NCI-H128 (cell line): ENCODE results near the gene OPA1.

Experiments
- DNase-seq: peaks from one replicate; lab custom pipeline; 2025; ENCODE audit not compliant: unreplicated experiment; lab: John Stamatoyannopoulos, UW

OPA1 gene

DNA sequence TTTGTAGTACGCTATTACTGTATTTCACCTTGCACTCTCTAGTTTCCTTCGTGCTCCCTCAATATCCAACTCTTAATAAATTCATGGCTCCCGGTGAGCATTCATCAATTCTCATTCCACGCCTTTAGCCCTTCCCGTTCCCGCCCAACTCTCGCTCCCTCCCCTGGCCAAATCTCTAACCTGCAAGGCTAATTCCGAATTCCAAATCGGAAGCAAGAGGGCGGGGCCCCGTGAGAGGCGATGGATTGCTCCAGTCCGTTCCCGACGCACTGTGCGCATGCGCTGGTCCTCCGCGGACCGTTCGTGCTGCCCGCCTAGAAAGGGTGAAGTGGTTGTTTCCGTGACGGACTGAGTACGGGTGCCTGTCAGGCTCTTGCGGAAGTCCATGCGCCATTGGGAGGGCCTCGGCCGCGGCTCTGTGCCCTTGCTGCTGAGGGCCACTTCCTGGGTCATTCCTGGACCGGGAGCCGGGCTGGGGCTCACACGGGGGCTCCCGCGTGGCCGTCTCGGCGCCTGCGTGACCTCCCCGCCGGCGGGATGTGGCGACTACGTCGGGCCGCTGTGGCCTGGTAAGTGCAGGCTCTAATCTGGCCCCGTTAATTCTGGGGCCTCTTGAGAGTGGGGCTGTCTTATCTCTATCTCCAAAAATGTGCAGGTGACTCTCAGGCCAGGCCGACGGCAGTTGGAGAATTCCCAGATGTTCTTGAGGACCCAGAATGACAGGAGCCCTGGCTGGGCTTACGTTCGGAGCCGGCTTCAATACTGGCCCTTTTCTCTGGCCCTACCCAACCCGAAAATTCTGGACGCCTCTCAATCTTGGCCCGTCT, at the start of gene OPA1:
Gene OPA1, plus strand, starts transcription at position 368 of the 827 bp plus-strand sequence. Its CDS starts 170 bp downstream, at position 538.
- DNase-seq, result peak; percentile 99

GRCh38 chr3:193544289-193544688, 48.7 kb upstream of the OPA1 start:
- no peak for DNase-seq

GRCh38 chr3:193545304-193545703, 47.7 kb upstream of the OPA1 start:
- no peak for DNase-seq

GRCh38 chr3:193546129-193546528, 46.9 kb upstream of the OPA1 start:
- DNase-seq, result no peak

GRCh38 chr3:193548406-193548805, 44.6 kb upstream of the OPA1 start:
- no peak for DNase-seq

DNA sequence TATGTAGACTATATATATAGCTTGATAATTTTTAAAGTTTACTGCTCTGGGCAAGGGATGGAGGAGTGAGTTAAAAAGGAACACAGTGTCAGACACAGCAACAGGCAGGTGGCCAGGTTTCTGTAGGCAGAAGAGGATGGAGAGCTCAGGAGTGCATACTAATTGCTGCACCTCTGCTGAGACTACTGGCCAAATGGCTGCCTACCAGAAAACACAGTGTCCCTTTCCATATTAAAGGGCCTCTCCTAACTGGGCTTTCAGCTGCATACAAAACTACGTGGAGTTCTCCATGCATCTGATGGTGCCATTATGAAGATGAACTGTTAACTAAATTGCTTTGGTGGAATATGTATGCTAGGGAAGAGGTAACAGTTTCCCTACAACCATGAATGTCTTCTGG, 40.1 kb upstream of the OPA1 start:
- DNase-seq, result no peak

DNA sequence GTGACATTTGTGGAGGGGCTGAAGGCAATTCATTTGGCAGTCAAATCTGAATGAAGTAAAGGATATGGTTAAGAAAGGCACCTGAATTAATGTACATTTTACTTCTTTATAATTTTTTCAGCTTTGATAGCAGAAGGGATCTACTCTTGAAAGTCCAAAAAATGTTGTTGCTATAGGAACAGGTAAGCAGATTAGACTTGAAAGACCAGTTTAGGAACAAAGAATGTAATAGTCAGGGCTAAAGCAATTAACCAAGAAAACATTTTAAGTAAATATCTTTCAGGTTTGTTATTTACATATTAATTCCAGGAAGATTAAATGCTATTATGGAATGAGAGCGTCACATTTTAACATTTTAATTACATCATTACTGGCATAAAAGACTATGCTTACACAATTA, 39.4 kb upstream of the OPA1 start:
- DNase-seq, result no peak

- no peak for DNase-seq
Measured at GRCh38 chr3:193554811-193555210, 38.2 kb upstream of the OPA1 start, which contains the start of gene ATP13A4. Gene ATP13A4, minus strand, starts transcription at chr3:193554895. Its CDS starts 96 bp downstream, at chr3:193554799.

GRCh38 chr3:193556841-193557240, 36.2 kb upstream of the OPA1 start:
- no peak for DNase-seq

GRCh38 chr3:193559100-193559499, 33.9 kb upstream of the OPA1 start:
- no peak for DNase-seq

GRCh38 chr3:193560091-193560490, 32.9 kb upstream of the OPA1 start:
- DNase-seq, result no peak

GRCh38 chr3:193560870-193561269, 32.1 kb upstream of the OPA1 start:
- DNase-seq, result no peak

- no peak for DNase-seq
Measured at GRCh38 chr3:193563426-193563825, 29.6 kb upstream of the OPA1 start.

DNA sequence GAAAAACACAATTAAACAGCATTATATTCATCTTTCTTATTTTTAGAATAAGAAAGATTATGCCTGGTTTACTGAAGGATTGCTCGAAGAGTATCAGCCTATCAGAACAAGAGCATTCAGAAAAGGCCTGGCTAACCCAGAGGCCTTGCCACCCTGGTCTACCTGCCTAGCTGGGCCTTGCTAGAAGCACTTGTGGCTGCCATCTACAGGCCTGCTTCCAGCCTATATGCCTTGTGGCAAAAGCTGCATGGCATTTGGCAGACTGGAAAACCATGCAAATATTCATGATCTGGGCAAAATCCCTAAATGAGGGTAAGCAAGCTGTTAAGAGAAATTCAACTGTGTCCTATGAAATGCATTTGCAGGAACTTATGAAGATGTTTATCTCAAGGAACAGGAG, 29.0 kb upstream of the OPA1 start:
- no peak for DNase-seq

- no peak for DNase-seq
Measured at GRCh38 chr3:193569119-193569518, 23.9 kb upstream of the OPA1 start.

DNA sequence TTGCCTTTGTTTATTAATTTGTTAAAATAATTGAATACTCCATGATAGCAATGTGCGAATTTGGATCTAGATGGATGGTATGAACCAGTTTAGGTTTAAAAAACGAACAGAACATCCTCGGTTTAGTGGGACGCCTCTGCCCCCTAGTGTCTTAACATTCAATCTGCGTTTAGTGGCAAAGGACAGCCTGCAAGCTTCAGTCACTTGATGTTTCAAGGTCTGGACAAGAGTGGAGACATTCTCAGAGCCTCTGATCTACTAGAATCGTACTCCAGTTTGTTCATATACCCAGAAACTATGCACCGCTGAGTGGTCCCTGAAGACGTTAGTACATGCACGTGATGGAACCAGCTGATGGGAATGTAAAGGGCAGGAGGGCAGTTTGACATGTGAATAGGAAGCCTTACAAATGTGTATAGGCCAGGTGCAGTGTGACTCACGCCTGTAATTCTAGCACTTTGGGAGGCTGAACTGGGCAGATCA, 20.5 kb upstream of the OPA1 start:
- peak; percentile 42 for DNase-seq

GRCh38 chr3:193573403-193574191, 19.4 kb upstream of the OPA1 start:
- DNase-seq, result no peak

- DNase-seq, result no peak
Measured at GRCh38 chr3:193574488-193575070, 18.4 kb upstream of the OPA1 start.

GRCh38 chr3:193585530-193585929, 7.5 kb upstream of the OPA1 start:
- DNase-seq, result no peak

DNA sequence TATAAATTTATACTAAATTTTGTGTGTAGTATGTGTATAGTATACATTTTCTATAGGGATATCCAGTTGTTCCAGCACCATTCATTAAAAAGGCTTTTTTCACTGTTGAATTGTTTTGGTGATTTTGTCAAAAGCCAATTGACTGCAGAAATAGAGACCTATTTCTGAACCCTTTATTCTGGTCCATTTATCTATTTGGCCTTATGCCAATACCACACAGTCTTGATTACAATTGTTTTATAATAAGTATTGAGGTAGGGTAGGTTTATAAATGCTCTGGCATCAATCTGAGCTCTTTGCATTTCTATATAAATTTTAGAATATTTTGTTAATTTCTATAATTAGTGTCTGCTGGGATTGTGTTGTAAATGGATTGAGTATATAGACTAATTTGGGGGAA, 6.5 kb upstream of the OPA1 start:
- DNase-seq, result no peak

GRCh38 chr3:193589129-193589528, 3.9 kb upstream of the OPA1 start:
- DNase-seq, result no peak

- no peak for DNase-seq
Measured at GRCh38 chr3:193589616-193590015, 3.4 kb upstream of the OPA1 start.
